Astrocyte (in vitro differentiated cells and primary cell): ENCODE data around the gene FEM1C.

Experiments
- CTCF ChIP-seq: IDR thresholded peaks from 2 replicates; pipeline ENCODE4 v1.5.1; 2011; ENCODE audit warnings: low read depth, mild to moderate bottlenecking, inconsistent platforms, low read length, moderate library complexity; ENCODE audit not compliant: insufficient read depth
- EZH2 ChIP-seq: IDR thresholded peaks from 2 replicates; pipeline ENCODE4 v1.6.1; 2012; ENCODE audit warnings: mild to moderate bottlenecking, low read length, inconsistent platforms; ENCODE audit not compliant: insufficient read depth

- TF ChIP-seq CTCF, result no peak
- no peak for TF ChIP-seq EZH2
These were observed 39.9 kb upstream of the FEM1C start for GRCh38 chr5:115584501-115584900.
